ENCODE data around the gene CELA3A.
"Not testable (repeated sequence)": the region's sequence is repeated elsewhere in the genome, so short reads cannot be mapped to it uniquely, and the experiment has no call there.

CELA3A gene

DNA sequence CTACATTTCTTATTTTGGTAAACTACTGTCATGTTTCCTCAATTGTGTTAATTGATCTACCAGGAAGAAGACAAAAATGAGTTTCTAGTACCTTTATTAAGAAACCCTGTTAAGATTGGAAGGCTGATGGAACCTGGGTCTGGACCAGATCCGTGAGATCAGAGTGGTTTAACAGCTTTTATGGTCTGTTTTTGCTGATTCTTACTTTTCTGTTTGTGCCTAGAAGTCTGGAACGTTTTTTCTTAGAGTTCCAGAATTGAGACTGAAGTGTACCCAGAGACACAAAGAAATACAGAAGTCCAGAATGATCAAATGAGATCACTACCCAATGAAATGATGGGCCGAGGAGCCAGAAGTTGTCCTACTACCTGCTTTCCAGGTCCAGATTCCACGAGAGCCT is 28.6 kb downstream of the CELA3A start:
- no peak for TF ChIP-seq JUND (IDR thresholded peaks at IDR 0.05; ENCODE audit: low read depth)
- in situ Hi-C loops (cut with HindIII; ENCODE audit: low pct_unique_long_range_greater_than_20kb, low sequenced_read_pairs), result no loop called here
- no peak for DNase-seq (ENCODE audit: low read depth in 1 of 2, low spot score in 1 of 2)

- TF ChIP-seq JUND (IDR thresholded peaks at IDR 0.05; ENCODE audit: low read depth), result no peak
- DNase-seq (ENCODE audit: low read depth in 1 of 2, low spot score in 1 of 2), result no peak
- in situ Hi-C loops (cut with HindIII; ENCODE audit: low pct_unique_long_range_greater_than_20kb, low sequenced_read_pairs), result no loop called here
These were observed 29.0 kb downstream of the CELA3A start for GRCh38 chr1:22030473-22030872.

DNA sequence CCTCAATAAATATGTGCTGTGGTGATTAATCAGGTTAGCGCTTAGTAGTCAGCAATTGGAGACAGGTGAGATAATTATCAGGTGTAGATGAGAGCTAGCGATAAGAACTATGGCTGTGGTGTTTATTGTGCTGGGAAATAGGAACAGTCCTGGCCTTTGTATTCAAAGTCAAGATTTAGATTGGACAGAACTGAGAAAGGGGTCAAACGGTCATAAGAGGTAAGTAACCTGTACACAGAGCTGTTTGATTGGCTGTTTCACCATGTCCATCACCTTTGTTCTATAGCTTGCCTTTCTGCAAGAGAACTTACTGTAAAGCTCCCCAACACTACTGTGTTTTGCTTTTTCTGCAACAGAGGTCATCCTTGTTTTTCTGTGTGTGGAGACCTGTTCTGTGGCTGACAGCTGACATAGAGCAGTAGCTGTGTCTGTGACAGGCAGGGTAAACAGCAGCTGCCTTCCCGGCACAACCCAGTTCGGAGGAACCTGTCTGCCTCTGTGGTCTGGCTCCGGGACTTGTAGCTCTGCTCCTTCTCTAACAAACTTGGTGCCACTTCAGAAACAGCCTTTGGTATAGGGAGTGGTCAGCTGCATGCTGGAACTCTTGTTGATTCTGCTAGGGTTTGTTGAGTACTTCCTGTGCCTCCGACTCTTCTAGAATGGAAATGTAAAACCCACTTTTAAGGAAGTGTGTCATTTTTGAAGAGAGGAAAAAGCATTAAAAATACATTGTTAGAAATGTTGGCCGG is 29.9 kb downstream of the CELA3A start:
- no peak for DNase-seq (ENCODE audit: low read depth in 1 of 2, low spot score in 1 of 2)
- no peak for TF ChIP-seq JUND (IDR thresholded peaks at IDR 0.05; ENCODE audit: low read depth)
- in situ Hi-C loops (cut with HindIII; ENCODE audit: low pct_unique_long_range_greater_than_20kb, low sequenced_read_pairs), result no loop called here

GRCh38 chr1:22034834-22035233 is 33.4 kb downstream of the CELA3A start:
- DNase-seq (ENCODE audit: low read depth in 1 of 2, low spot score in 1 of 2); in situ Hi-C loops (cut with HindIII; ENCODE audit: low pct_unique_long_range_greater_than_20kb, low sequenced_read_pairs): not testable (repeated sequence)

- no peak for TF ChIP-seq JUND (IDR thresholded peaks at IDR 0.05; ENCODE audit: low read depth)
- DNase-seq (ENCODE audit: low read depth in 1 of 2, low spot score in 1 of 2), result no peak
- in situ Hi-C loops (cut with HindIII; ENCODE audit: low pct_unique_long_range_greater_than_20kb, low sequenced_read_pairs), result no loop called here
These were observed 36.1 kb downstream of the CELA3A start for GRCh38 chr1:22037520-22037919.

GRCh38 chr1:22038036-22038435 is 36.6 kb downstream of the CELA3A start:
- DNase-seq (ENCODE audit: low read depth in 1 of 2, low spot score in 1 of 2), result no peak
- TF ChIP-seq JUND (IDR thresholded peaks at IDR 0.05; ENCODE audit: low read depth), result no peak
- in situ Hi-C loops (cut with HindIII; ENCODE audit: low pct_unique_long_range_greater_than_20kb, low sequenced_read_pairs), result no loop called here

GRCh38 chr1:22039594-22040285 is 38.3 kb downstream of the CELA3A start:
- no peak for TF ChIP-seq JUND (IDR thresholded peaks at IDR 0.05; ENCODE audit: low read depth)
- DNase-seq (ENCODE audit: low read depth in 1 of 2, low spot score in 1 of 2), result no peak
- in situ Hi-C loops (cut with HindIII; ENCODE audit: low pct_unique_long_range_greater_than_20kb, low sequenced_read_pairs), result no loop called here

GRCh38 chr1:22040286-22040623 is 38.8 kb downstream of the CELA3A start:
- TF ChIP-seq JUND (IDR thresholded peaks at IDR 0.05; ENCODE audit: low read depth), result no peak
- in situ Hi-C loops (cut with HindIII; ENCODE audit: low pct_unique_long_range_greater_than_20kb, low sequenced_read_pairs), result no loop called here
- DNase-seq (ENCODE audit: low read depth in 1 of 2, low spot score in 1 of 2), result no peak

- no peak for TF ChIP-seq JUND (IDR thresholded peaks at IDR 0.05; ENCODE audit: low read depth)
- DNase-seq (ENCODE audit: low read depth in 1 of 2, low spot score in 1 of 2), result no peak
- in situ Hi-C loops (cut with HindIII; ENCODE audit: low pct_unique_long_range_greater_than_20kb, low sequenced_read_pairs), result no loop called here
These were observed 40.0 kb downstream of the CELA3A start for GRCh38 chr1:22041505-22041904.

GRCh38 chr1:22043198-22043769 is 41.8 kb downstream of the CELA3A start:
- in situ Hi-C loops (cut with HindIII; ENCODE audit: low pct_unique_long_range_greater_than_20kb, low sequenced_read_pairs), result no loop called here
- TF ChIP-seq JUND (IDR thresholded peaks at IDR 0.05; ENCODE audit: low read depth), result no peak

GRCh38 chr1:22044690-22045420 is 43.4 kb downstream of the CELA3A start:
- in situ Hi-C loops (cut with HindIII; ENCODE audit: low pct_unique_long_range_greater_than_20kb, low sequenced_read_pairs), result no loop called here
- TF ChIP-seq JUND (IDR thresholded peaks at IDR 0.05; ENCODE audit: low read depth), result no peak
- DNase-seq (ENCODE audit: low read depth in 1 of 2, low spot score in 1 of 2), result no peak

More at GRCh38 chr1:22043198-22043769, 41.8 kb downstream of the CELA3A start:
- DNase-seq (ENCODE audit: low read depth in 1 of 2, low spot score in 1 of 2), result peak in 1 of 2 experiments; percentile 89

- in situ Hi-C loops (cut with HindIII; ENCODE audit: low pct_unique_long_range_greater_than_20kb, low sequenced_read_pairs), result no loop called here
- no peak for DNase-seq (ENCODE audit: low read depth in 1 of 2, low spot score in 1 of 2)
- TF ChIP-seq JUND (IDR thresholded peaks at IDR 0.05; ENCODE audit: low read depth), result no peak
These were observed 44.3 kb downstream of the CELA3A start for GRCh38 chr1:22045604-22046228.
